GM21528 (cell line): ENCODE data around the gene CYP27C1.
"Not testable (repeated sequence)": the region's sequence is repeated elsewhere in the genome, so short reads cannot be mapped to it uniquely, and the experiment has no call there.

Source experiments
- ATAC-seq: cut with Tn5 transposase; IDR thresholded peaks from one replicate; pipeline ENCODE4 v1.9.1; 2021; ENCODE audit warnings: mild to moderate bottlenecking, moderate library complexity; ENCODE audit not compliant: unreplicated experiment, low FRiP score

Gene CYP27C1, protein sequence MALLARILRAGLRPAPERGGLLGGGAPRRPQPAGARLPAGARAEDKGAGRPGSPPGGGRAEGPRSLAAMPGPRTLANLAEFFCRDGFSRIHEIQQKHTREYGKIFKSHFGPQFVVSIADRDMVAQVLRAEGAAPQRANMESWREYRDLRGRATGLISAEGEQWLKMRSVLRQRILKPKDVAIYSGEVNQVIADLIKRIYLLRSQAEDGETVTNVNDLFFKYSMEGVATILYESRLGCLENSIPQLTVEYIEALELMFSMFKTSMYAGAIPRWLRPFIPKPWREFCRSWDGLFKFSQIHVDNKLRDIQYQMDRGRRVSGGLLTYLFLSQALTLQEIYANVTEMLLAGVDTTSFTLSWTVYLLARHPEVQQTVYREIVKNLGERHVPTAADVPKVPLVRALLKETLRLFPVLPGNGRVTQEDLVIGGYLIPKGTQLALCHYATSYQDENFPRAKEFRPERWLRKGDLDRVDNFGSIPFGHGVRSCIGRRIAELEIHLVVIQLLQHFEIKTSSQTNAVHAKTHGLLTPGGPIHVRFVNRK

DNA sequence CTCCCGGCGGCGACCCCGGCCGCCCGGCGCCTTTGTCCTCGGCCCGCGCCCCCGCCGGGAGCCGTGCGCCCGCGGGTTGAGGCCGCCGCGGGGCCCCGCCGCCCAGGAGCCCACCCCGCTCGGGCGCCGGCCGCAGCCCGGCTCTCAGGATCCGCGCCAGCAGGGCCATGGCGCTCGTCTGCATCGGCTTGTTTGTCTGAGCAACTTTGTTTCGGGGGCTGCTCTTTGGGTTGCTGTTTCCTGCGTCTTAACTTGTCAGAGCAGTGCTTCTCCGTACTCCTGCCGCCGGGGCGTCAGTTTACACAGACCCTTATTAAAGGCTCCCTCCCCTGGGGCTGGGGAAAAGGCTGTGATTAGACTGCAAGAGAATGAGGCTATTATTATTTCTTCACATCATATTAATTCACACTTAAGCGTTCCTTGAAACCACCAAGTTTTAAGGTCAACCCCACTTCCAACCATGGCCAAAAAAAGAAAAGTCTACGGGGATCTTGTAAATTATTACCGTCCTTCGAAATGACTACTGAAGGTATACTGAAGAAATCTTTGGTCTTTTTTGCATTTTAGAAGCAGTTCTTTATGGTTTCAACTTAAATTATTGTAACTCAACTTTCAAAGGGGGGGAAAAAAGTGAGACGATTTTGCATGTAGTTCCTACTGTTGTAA lies at the start of gene CYP27C1:
CYP27C1 (minus strand) TSS at position 198 of the 666 bp plus-strand sequence; CDS start at position 169, 29 bp downstream.
- no peak for ATAC-seq

DNA sequence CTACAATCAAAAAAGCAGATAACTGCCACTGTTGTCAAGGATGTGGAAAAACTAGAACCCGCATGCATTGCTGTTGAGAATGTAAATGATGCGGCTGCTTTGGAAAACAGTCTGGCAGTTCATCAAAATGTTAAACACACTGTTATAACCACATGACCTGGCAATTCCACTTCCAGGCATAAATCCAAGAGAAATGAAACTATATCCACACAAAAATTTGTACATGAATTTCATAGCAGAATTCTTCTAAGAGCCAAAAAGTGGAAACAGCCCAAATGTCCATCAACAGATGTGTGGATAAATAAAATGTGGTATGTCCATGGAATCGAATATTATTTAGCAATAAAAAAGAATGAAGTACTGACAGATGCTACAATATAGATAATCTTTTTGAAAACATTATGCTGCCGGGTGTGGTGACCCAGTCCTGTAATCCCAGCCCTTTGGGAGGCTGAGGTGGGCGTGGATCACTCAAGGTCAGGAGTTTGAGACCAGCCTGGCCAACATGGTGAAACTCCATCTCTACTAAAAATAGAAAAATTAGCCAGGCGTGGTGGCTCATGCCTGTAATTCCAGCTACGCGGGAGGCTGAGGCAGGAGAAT lies 41.8 kb upstream of the CYP27C1 start:
- ATAC-seq = no peak

DNA sequence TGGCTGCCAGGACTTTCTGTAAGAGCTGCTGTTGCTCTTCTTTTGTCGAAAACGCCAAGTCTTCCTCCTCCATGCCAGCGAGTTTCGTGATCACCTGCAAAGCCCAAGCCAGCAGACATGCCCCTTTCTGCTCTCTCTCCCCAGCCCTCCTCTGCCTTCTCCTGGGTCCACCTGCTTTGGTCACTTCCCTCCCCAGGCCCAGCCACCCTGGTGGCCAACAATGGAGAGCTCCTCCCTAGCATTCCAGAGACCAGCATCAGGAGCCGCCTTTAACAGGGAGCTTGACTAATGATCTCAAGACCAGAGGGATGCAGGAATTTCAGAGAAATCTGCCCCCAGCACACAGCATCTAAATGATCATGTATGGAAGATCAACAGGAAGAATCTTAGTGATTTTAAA lies 39.3 kb upstream of the CYP27C1 start:
- no peak for ATAC-seq

DNA sequence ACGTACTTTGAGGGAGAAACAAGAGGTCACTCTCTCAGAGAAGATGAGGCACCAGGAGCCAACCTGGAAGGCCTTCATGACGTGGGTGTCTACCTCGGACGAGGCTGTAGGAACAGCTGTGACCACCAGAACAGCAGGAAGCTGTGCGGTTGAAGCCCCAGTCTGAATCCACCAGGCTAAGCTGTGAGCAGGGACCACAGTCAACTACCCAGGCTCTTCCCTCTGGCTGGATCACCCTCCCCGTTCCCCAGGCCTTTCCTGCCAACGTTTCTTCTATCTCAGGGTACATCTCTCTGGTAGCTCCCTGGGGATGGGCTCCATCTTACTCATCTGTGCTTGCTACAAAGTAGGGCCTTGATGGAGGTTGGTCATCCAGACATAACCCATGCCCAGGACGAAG lies 36.8 kb upstream of the CYP27C1 start:
- ATAC-seq = no peak

DNA sequence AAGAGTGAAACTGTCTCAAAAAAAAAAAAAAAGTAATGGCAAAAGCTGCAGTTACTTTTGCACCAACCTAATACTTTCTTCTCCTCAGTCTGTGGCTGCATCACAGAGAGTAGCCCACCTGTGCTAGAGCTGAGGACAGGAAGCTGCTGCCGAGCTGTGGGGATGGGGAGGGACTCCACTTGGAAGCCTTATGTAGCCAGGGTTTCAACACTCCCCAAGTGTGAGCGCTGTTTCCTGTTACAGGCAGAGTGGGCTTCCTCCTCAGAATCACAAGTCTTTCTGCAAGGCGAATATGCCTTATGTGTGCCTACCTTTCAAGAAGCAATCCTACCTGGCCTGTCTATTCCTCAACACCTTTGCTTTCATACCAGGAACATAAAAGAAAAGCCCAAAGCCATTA lies 36.3 kb upstream of the CYP27C1 start:
- no peak for ATAC-seq

DNA sequence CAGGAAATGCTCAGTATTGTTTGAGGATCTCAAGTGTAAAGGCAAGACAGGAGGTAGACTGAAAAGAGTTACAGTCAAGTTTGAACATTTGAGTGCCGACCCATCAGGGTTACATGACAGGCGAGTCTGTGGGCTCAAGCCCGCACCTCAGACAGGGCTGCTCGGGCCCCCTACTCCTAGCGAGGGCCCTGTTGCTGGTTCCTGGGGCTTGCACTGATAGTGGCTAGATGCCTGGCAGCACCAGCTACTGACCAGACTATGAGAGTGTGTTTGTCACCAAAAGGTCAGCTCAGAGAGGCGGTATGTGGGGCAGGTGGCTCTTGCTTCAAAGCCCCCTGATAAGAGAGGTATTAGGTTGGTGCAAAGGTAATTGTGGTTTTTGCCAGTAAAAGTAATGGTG lies 35.6 kb upstream of the CYP27C1 start:
- no peak for ATAC-seq

DNA sequence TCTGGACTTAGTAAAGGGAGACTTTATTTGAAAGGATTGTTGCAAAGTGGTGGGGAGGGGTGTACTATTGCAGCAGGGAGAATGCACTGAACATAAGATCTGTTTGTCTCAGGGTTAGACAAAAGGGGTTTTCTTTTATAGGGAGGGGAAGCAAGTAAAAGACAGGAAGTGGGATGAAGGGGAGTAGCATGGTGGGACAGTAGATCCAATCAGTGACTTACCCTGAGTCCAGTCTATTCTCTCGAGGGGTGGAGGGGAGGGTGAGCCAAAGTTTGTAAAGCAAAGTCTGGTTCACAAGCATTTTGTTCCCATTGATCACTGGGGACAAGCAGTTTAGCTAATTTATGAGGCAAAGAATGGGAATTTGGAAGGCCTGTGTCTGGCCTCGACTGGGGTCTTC lies 35.0 kb upstream of the CYP27C1 start:
- ATAC-seq = no peak

DNA sequence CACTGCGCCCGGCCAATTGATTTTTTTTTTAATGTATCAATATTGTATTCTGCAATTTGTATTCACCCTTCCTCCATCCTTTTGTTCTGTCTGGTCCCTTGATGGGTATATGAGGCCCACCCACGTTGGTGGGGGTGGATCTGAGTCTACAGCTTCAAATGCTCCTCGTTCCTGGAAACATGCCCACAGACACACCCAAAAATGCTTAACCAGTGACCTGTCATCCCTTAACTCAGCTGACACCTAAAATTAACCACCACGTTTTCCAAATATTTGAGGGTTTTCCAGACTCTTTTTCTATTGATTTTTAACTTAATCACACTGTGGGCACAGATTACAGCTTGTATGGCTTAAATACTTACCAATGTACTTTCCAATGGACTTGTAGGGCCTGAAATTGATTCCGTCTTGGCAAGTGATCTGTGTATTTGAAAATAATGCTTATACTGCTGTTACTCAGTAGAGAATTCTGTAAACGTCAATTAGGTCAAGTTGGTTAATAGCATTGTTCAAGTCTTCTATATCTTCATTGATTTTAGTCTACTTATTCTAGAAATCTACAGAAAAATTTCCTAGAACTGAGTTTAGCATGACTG lies 34.4 kb upstream of the CYP27C1 start:
- no peak for ATAC-seq

DNA sequence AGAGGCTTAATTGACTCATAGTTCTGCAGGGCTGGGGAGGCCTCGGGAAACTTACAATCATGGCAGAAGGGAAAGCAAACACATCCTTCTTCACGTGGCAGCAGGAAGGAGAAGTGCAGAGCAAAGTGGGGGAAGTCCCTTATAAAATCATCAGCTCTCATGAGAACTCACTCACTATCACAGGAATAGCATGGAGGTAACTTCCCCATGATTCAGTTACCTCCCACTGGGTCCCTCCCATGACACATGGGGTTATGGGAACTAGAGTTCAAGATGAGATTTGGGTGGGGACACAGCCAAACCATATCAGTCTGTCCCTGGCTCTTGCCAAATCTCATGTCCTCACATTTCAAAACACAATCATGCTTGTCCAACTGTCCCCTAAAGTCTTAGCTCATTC lies 21.1 kb upstream of the CYP27C1 start:
- ATAC-seq = not testable (repeated sequence)

DNA sequence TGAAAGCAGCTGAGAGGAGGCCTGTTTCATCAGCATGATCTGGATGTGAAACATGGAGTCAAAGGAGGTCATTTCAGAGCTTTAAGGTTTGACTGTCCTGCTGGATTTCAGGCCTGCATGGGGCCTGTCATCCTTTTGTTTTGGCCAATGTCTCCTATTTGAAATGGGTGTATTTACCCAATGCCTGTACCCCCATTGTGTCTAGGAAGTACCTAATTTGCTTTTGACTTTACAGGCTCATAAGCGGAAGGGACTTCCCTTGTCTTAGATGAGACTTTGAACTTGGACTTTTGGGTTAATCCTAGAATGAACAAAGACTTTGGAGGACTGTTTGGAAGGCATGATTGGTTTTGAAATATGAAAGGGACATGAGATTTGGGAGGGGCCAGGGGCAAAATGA lies 19.3 kb upstream of the CYP27C1 start:
- no peak for ATAC-seq

DNA sequence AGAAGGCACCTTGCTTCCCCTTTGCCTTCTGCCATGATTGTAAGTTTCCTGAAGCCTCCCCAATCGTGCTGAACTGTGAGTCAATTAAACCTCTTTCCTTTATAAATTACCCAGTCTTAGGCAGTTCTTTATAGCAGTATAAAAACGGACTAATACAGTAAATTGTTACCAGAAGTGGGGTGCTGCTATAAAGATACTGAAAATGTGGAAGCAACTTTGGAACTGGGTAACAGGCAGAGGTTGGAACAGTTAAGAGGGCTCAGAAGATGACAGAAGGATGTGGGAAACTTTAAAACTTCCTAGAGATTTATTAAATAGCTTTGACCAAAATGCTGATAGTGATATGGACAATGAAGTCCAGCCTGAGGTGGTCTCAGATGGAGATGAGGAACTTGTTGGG lies 17.7 kb upstream of the CYP27C1 start:
- ATAC-seq = not testable (repeated sequence)

DNA sequence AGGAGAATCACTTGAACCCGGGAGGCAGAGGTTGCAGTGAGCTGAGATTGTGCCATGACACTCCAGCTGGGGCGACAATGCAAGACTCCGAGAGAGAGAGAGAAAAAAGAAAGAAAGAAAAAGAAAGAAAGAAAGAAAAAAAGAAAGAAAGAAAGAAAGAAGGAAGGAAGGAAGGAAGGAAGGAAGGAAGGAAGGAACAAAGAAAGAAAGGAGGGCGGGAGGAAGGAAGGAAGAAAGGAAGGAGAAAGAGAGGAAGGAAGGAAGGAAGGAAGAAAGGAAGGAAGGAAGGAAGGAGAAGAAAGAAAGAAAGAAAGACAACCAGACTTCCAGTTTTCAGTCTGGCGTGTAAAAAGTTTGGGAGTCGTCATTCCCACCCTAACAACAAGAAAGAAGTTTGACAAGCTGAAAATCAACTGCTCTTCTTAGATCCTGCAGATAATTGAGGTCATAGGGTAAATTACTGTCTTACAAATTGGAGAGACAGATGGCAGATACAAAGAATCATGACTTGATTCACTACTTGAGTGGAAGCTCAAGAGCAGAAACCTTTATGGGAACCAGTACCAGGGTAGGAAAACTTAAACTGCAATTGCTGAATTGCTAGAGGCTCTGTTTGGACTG lies 15.1 kb upstream of the CYP27C1 start:
- no peak for ATAC-seq

DNA sequence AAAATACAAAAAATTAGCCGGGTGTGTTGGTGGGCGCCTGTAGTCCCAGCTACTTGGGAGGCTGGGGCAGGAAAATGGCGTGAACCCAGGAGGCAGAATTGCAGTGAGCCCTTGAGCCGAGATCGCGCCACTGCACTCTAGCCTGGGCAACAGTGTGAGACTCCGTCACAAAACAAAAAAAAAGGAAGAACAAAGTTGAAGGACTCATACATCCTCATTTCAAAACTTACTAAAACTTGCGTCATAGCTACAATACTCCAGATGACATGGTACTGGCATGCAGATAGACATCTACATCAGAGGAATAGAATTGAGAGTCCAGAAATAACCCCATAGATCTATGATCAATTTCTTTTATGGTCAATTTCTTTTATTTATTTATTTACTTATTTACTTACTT lies 13.6 kb upstream of the CYP27C1 start:
- ATAC-seq = no peak

DNA sequence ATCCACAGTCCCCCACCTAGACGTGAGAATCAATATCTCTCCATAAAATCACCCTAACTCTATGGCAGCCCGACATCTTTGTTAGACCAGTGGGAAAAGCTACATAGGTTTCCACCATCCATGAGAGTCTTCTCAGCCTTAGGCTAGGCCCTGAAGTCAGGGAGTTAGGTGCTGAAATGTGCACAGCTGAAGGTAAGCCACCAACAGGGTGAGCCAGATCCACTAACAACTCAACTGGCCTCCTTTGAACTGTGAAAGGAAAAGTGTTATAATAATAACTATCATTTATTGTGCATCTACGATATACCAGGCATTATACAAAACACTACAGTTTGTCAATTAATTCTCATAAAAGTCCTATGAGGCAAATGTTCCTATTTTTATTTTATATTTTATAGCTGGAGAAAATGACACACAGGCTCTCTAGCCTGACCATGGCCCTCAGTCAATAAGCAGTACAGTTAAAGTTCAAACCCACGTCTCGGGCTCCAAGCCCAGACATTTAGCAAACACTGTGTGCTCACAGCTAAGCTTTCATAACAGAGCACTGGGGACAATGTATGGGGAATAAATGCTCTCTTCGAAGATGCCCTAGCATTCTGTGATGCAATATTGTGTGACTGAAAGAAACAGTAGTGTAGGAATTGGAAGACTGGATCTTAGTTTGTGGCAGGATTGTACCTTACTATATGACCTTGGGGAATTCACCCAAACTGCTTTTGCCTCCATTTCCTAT lies 11.2 kb upstream of the CYP27C1 start:
- no peak for ATAC-seq

DNA sequence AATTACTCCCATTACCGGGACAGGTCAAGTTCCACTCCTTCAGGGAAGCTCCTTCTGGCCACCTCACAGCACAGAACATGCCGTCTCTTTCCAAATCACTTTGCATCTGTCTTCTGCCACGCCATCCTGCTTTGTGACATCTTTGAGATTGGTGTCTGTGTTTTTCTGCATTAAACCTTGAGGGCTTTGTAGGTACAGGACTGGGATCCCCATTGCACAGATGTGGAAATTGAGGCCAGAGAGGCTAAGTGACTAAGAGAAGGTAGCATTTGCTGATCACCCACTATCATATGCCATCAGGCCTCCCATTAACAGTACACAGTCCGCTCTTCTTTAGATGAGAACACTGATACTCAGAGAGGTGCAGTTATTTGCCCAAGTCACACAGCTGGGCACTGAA lies 9.5 kb upstream of the CYP27C1 start:
- ATAC-seq = no peak

DNA sequence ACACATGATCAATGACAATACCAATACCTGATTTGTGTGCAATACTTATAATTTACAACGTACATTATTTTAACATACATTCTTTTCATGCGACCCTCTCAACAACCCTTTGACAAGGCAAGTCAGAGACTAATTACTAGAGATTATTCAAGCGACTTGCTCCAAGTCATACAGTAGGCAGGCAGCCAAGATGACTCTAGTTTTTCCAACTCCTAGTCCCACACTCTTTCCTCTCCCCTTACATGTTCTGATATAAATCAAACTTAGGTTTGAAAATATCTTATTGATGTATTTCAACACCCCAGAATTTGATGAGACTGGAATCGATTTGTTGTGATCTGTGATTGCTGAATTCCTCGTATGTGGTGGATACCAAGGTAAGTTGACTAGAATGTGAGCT lies 8.0 kb upstream of the CYP27C1 start:
- ATAC-seq = no peak

DNA sequence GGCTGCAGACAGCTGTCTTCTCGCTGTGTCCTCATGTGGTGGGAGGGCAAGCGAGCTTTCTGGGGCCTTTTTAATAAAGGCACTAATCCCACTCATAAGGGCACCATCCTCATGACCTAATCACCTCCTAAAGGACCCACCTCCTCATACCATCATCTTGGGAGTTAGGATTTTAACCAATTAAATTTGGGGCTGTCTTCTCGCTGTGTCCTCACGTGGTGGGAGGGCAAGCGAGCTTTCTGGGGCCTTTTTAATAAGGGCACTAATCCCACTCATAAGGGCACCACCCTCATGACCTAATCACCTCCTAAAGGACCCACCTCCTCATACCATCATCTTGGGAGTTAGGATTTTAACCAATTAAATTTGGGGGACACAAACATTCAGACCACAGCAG lies 7.2 kb upstream of the CYP27C1 start:
- not testable (repeated sequence) for ATAC-seq

DNA sequence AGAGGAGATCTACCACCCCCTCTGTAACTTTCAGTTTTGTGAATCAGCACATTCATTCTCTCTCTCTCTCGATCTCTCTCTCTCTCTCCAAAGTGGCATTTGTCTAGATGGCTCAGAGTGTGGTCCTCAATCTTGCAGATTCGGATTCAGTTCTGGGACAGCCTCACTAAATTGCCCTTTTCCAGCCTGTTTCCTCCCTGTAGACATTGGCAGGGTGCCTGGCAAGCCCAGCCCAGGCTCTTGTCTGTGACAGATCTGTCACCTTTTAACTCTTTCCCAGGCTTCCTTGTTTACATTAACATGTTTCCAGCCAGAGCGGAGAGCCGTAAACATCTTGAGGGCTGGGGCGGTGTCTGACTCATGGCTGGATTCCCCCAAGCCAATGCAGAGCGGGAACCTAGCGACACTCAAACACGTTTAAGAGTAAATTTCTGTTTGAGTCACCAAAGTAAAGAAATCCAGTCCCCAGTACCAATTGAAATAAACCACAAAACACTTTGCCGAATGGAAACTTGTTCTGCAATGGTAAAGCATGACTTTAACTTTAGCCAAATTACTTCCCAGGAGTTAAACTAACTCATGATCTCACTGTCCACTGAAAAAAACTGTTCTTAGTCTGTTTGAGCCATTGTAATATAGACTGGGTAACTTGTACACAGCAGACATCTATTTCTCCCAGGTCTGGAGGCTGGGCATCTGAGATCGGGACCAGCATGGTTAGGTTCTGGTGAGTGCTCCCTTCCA lies 6.6 kb upstream of the CYP27C1 start:
- ATAC-seq = no peak

DNA sequence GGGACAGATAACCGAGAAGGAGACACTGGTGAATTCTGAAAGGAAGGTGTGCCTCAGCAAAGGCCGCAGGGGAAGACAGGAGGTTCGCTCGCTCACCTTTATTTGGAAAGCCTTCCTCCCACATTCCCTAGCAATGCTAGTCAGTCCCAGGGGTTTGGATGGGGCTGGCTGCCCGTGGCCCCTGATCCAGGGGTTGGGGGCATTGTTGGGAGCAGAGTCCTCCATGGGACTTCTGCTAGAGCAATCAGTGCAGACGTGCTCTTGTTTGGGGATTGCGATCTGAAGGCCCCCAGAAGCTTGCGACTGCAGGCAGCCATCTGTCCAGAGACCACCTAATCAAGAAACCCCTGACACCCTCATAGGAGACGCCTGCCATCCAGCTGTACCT lies 6.0 kb upstream of the CYP27C1 start:
- no peak for ATAC-seq
